Pancreas (tissue), 10 donors: ENCODE measurements around the gene NKD2. TPM values are rescaled to one million over a fixed set of nuclear protein-coding genes. Genes with fewer than 3 reads are reported as not detected.

ENCODE experiments used
- ATAC-seq, 4 donors: fragments of 200-7000 bp; cut with Tn5 transposase; one replicate each; pipeline versions ENCODE4 v1.8.0 to v1.9.1; 2020; ENCODE audit warnings: mild to moderate bottlenecking in 4 of 4, moderate library complexity in 4 of 4
- DNase-seq, 6 donors: peaks; one replicate each; pipeline ENCODE4 v3.0.0-alpha.2; 2020
- FAIRE-seq: peaks from 2 replicates; lab custom pipeline; 2012; peaks lifted over from hg19 to GRCh38; lab: Jason Lieb, UNC
- H3K27ac ChIP-seq, 4 donors: fragments of 200-600 bp; sonication (generic); 1 replicate in 3 of 4; 2 replicates in 1 of 4; pipeline versions ENCODE4 v1.5.0 to v1.8.0; 2020
- H3K27me3 ChIP-seq, 4 donors: fragments of 200-600 bp; one replicate each; pipeline ENCODE4 v1.8.0; 2021
- H3K36me3 ChIP-seq, 3 donors: fragments of 200-600 bp; sonication (generic) in 1 of 3; one replicate each; pipeline versions ENCODE4 v1.5.0 to v1.8.0; 2020 to 2021
- H3K4me1 ChIP-seq, 3 donors: fragments of 200-600 bp; one replicate each; pipeline ENCODE4 v1.8.0; 2021
- H3K4me3 ChIP-seq, 4 donors: fragments of 200-600 bp; sonication (generic) in 2 of 4; one replicate each; pipeline versions ENCODE4 v1.5.0 to v1.8.0; 2020 to 2021
- H3K9me3 ChIP-seq, 4 donors: fragments of 200-600 bp; one replicate each; pipeline ENCODE4 v1.8.0; 2021
- CTCF ChIP-seq, 4 donors: fragments of 200-600 bp; sonication (generic) in 3 of 4; IDR thresholded peaks; one replicate each; pipeline versions ENCODE4 v1.5.0 to v1.8.0; 2021; ENCODE audit warnings: antibody characterized with exemption in 4 of 4
- WGBS, 2 donors: extraction: QIAGEN DNeasy Blood & Tissue Kit; methylation state at CpG; one replicate each; pipeline ENCODE4 v1.1.7; 2013; 5-methylcytosine and 5-hydroxymethylcytosine counted together
- intact Hi-C, 3 donors: fragments of 100-400 bp; cut with DNase I; formaldehyde crosslinking; loops; one replicate each; pipeline versions ENCODE4 v1.11.1 to v1.14.2; 2022
- polyA plus RNA-seq, 2 donors: library from polyadenylated mRNA; stranded (reverse); fragments of 200-250 nt; gene quantifications; one replicate each; pipeline ENCODE4 v1.2.3, GENCODE V29; 2013
- total RNA-seq, 6 donors: library from RNA; stranded (reverse); fragmentation: NEBNext Ultra II Directional in 4 of 6; extraction: Animal tissue kit (Norgen Biotek cat#: 25700) in 4 of 6; gene quantifications; one replicate each; pipeline versions ENCODE4 v1.2.1 to v1.2.4, GENCODE V29; 2021 to 2023
- donor health status: healthy with polysubstance abuse.
- donor health status: DM: no; HTN: no; CAD: no; lungs with moderate emphysema.
- donor health status: DM: no; HTN: no; CAD: no.
- donor health status: control.
- donor health status: control.
- donor health status: Bipolar disorder and iron deficiency.
- donor health status: DM: yes; HTN: yes; CAD: no.
- donor health status: DM: no; HTN: no; CAD: no.
- donor health status: DM: no; HTN: no; CAD: no.
- donor health status: DM: yes; HTN: yes; CAD: no.

Gene NKD2
- total and polyA plus RNA-seq, 8 donors, result 1.8 to 18.6 (median 4.3) TPM

GRCh38 chr5:979100-979817 lies 29.3 kb upstream of the NKD2 start:
- H3K4me3 ChIP-seq, result no peak overlapping the region
- H3K27ac ChIP-seq, result peak overlapping the region in 1 of 4 donors; percentile 66
- no peak for TF ChIP-seq CTCF (IDR thresholded peaks at IDR 0.05)
- no peaks in the 10 kb centered on the region for H3K27me3 ChIP-seq
- no peaks in the 10 kb centered on the region for H3K9me3 ChIP-seq
- H3K4me1 ChIP-seq, result no peaks in the 10 kb centered on the region
- FAIRE-seq (no peak), DNase-seq (no peak), ATAC-seq (no peak)
- intact Hi-C loops, result no loop called here
- WGBS, 2 donors, result 79 to 87% methylated on average over 24 of the region's 24 CpGs
- no peaks in the 10 kb centered on the region for H3K36me3 ChIP-seq

GRCh38 chr5:980001-980588 lies 28.5 kb upstream of the NKD2 start:
- H3K36me3 ChIP-seq, result no peaks in the 10 kb centered on the region
- H3K4me1 ChIP-seq, result no peaks in the 10 kb centered on the region
- no peak for FAIRE-seq
- peak; percentile 50 to 83 (median 66) for ATAC-seq
- H3K9me3 ChIP-seq, result no peaks in the 10 kb centered on the region
- H3K27ac ChIP-seq, result peak overlapping the region in 3 of 4 donors; percentile 13 to 66 (median 41)
- peak in 1 of 6 donors; percentile 19 for DNase-seq
- 41 to 48% methylated on average over 17 of the region's 17 CpGs for WGBS, 2 donors
- no peak for TF ChIP-seq CTCF (IDR thresholded peaks at IDR 0.05)
- intact Hi-C loops, result no loop called here
- no peaks in the 10 kb centered on the region for H3K27me3 ChIP-seq
- H3K4me3 ChIP-seq, result no peak overlapping the region

- H3K36me3 ChIP-seq, result no peaks in the 10 kb centered on the region
- no peaks in the 10 kb centered on the region for H3K9me3 ChIP-seq
- intact Hi-C loops, result no loop called here
- no peak overlapping the region for H3K4me3 ChIP-seq
- H3K27ac ChIP-seq, result peak overlapping the region in 2 of 4 donors; percentile 41 to 66
- DNase-seq (no peak), FAIRE-seq (no peak), ATAC-seq (peak in 2 of 4 donors; percentile 67 to 68)
- no peak for TF ChIP-seq CTCF (IDR thresholded peaks at IDR 0.05)
- no peaks in the 10 kb centered on the region for H3K4me1 ChIP-seq
- no peaks in the 10 kb centered on the region for H3K27me3 ChIP-seq
- 58 to 61% methylated on average over 6 of the region's 6 CpGs for WGBS, 2 donors
Measured at GRCh38 chr5:980966-981365, 27.6 kb upstream of the NKD2 start.

- Histone ChIP-seq H3K27me3 (no peaks in the 10 kb centered on the region), H3K27ac (no peak overlapping the region), H3K4me1 (no peaks in the 10 kb centered on the region), H3K4me3 (no peak overlapping the region), H3K36me3 (no peaks in the 10 kb centered on the region), H3K9me3 (no peaks in the 10 kb centered on the region)
- peak in 1 of 4 donors; percentile 8 for ATAC-seq
- TF ChIP-seq CTCF (IDR thresholded peaks at IDR 0.05), result no peak
- no peak for FAIRE-seq
- DNase-seq, result peak in 1 of 6 donors; percentile 8
- intact Hi-C loops, result no loop called here
- 76 to 86% methylated on average over 7 of the region's 7 CpGs for WGBS, 2 donors
Measured at GRCh38 chr5:981456-981855, 27.1 kb upstream of the NKD2 start.
